KOPT-K1 (cell line): Measurements from ENCODE around the gene CFAP100.

Experiments
- H3K27ac ChIP-seq: fragments of 200-600 bp; sonication (generic); 2 replicates; pipeline ENCODE4 v1.5.1; 2016; ENCODE audit warnings: antibody characterized with exemption, mild to moderate bottlenecking, low read depth, low read length; ENCODE audit not compliant: poor library complexity, severe bottlenecking
- H3K36me3 ChIP-seq: fragments of 200-600 bp; sonication (generic); 2 replicates; pipeline ENCODE4 v1.5.1; 2017; ENCODE audit warnings: antibody characterized with exemption, mild to moderate bottlenecking, low read length, moderate library complexity; ENCODE audit not compliant: insufficient read depth
- H3K9me3 ChIP-seq: fragments of 200-600 bp; sonication (generic); 2 replicates; pipeline ENCODE4 v1.5.1; 2017; ENCODE audit warnings: antibody characterized with exemption, low read length, mild to moderate bottlenecking; ENCODE audit not compliant: insufficient read depth, poor library complexity, severe bottlenecking

CFAP100 gene

DNA sequence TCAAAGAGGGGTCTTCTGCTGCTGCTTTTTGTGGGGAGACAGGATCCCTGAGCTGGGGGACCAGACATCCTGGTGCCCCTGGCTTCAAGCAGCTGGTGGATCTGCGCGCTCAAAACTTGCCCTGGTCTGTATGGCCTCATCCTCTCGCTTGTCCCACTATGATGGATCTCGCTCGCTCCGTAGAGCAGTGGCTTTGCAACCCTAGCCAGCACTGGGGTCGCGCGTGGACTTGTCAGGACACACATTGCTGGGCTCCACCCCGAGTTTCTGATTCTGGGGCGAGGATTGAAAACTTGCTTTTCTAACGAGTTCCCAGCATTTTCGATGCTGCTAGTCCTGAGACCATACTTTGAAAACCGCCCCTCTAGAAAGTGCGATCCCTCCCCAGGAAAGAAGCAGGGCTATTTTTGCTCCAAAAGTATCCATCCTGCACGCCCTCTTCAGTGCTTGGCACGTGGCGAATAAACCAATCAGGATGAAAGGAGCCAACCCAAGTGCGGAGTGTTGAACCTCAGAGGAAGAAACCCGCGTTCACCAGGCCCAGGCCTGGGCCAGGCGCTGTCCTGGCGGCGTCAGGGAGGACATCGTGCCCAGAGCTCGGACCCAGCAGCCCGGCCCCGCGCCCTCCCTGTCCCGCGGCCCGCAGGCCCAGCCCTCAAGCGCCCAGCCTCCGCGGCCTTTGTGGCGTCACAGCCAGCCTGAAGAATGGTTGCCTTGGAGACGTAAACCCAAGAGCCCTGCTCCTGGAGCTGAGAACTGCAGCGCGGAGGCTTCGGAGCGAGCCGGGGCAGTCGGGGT is at the start of gene CFAP100:
TSS of gene CFAP100 (plus strand) at position 731 of the 798 bp plus-strand sequence. CDS start 1,092 bp downstream, outside the sequence.
- H3K36me3 ChIP-seq, result no peaks in the 10 kb centered on the region
- no peak within 1 kb of the TSS for H3K27ac ChIP-seq
- no peaks in the 10 kb centered on the region for H3K9me3 ChIP-seq

GRCh38 chr3:126345231-126345630 is 49.5 kb upstream of the CFAP100 start:
- H3K9me3 ChIP-seq, result no peaks in the 10 kb centered on the region
- no peak overlapping the region for H3K27ac ChIP-seq
- H3K36me3 ChIP-seq, result no peaks in the 10 kb centered on the region

DNA sequence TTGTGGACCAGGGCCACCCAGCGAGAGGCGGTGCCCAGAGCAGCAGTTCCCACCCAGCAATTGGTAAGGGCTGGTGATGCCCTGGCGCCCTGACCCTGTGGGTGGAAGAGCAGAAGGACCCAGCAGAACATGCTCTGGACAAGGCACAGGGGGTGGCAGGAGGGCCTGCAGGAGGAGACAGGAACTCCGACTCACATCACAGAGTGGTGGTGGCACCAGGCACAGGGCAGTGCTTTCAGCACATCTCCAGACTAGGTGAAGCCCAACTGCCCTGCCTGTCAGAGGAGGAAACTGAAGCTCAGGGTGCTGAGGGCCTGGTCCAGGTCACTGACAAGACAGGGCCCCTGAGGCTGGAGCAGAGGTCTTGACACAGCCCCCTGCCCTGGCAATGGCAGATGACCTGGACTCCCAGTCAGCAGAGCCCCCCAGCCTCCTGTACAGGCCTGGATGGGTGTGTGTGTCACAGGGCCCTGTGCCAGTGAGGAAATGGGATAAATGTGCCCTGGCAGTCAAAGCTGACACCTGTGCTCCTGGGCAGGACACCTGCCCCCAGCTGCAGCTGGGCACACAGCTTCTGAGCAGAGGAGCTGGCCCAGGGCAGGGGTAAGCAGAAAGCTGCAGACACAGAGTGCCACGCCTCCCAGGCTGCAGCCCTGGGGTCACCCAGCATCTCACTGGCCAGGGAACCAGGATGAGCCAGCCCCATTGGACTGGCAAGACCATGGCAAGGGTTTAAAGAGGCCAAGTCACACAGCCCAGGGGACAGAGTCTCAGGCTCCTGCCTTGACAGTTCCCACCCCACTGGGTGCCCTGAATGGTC is 48.9 kb upstream of the CFAP100 start:
- no peaks in the 10 kb centered on the region for H3K36me3 ChIP-seq
- no peak overlapping the region for H3K27ac ChIP-seq

DNA sequence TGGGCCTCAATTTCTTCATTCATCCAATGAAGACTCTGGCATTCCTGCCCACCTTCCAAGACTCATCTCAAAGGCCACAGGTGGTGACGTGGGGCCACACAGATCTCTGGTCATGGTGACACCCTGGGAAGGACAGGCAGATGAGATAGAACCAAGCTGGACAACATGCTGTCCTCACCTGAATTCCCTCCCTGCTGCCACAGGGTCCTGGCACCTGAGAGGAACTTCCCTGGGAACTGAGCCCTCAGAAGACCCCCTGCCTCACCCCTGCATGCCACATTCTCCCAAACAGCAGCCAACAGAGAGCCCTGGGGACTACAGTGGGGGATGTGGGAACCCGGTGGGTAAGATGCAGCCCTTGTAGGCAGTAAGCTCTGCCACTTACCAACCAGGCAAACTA is 48.2 kb upstream of the CFAP100 start:
- H3K27ac ChIP-seq, result no peak overlapping the region
- no peaks in the 10 kb centered on the region for H3K36me3 ChIP-seq
- no peaks in the 10 kb centered on the region for H3K9me3 ChIP-seq

More for the DNA sequence above, 48.9 kb upstream of the CFAP100 start:
- H3K9me3 ChIP-seq, result no peaks in the 10 kb centered on the region

DNA sequence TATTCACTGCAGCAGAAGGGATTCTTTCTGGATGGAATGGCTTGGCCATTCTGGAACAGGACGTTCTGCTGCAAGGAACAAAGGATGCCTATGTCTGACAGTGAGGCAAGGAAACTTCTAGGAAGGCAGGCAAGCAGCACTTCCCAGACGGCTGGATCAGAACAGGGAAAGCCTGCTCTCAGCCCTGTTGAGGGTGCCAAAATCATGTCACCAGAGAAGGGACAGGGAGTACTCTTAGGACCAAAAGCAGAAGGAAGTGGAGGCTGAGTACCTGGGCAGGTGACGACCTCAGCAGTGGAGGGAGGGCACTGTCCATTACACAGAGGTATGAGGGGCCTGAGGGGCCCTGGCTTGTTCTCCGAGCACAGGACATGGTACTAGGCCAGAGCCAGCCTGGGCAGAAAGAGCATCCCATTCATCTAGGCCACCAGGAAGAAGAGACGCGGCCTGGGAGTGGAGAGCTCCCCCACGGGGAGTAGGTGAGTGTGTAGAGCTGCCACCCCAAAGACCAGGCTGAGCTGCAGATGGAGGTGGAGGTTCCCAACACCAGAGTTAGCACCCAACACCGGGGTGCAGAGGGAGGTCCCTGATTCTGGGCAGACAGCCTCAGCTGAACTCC is 47.1 kb upstream of the CFAP100 start:
- no peaks in the 10 kb centered on the region for H3K9me3 ChIP-seq
- no peak overlapping the region for H3K27ac ChIP-seq
- no peaks in the 10 kb centered on the region for H3K36me3 ChIP-seq

- H3K36me3 ChIP-seq, result no peaks in the 10 kb centered on the region
- no peak overlapping the region for H3K27ac ChIP-seq
- H3K9me3 ChIP-seq, result no peaks in the 10 kb centered on the region
These were observed 46.3 kb upstream of the CFAP100 start for GRCh38 chr3:126348308-126348920.

- H3K9me3 ChIP-seq, result no peaks in the 10 kb centered on the region
- no peaks in the 10 kb centered on the region for H3K36me3 ChIP-seq
- no peak overlapping the region for H3K27ac ChIP-seq
These were observed 45.6 kb upstream of the CFAP100 start for GRCh38 chr3:126349071-126349470.

GRCh38 chr3:126349611-126350501 is 44.9 kb upstream of the CFAP100 start:
- no peaks in the 10 kb centered on the region for H3K36me3 ChIP-seq
- no peaks in the 10 kb centered on the region for H3K9me3 ChIP-seq
- no peak overlapping the region for H3K27ac ChIP-seq

DNA sequence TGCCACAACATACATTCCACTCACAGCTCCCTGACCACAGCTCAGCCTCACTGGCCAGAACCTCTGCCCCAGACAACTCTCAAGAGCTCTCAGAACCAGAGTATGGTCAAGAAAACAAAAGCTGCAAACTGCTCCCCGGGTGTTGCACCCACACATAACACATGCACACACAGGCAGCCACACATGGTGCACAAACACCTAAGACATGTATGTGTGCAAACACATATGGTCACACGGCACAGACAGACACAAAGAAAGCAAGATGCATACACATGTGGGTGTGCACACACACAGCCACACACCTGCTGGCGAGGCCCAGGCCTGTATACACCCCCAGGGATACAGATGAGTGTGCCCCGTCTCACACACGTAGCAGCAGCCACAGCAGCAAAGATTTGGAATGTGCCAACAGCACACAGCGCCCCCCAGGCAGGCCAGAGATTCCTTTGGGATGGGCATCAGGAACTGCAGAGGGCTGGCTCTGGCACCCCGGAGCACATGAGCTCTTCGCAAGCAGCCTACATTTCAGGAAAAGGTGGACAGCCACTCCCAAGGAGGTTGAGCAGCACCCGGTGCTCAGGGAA is 44.1 kb upstream of the CFAP100 start:
- no peaks in the 10 kb centered on the region for H3K9me3 ChIP-seq
- H3K36me3 ChIP-seq, result no peaks in the 10 kb centered on the region
- no peak overlapping the region for H3K27ac ChIP-seq

GRCh38 chr3:126351086-126351770 is 43.5 kb upstream of the CFAP100 start:
- H3K27ac ChIP-seq, result no peak overlapping the region

GRCh38 chr3:126351771-126352475 is 42.8 kb upstream of the CFAP100 start:
- Histone ChIP-seq H3K9me3 (no peaks in the 10 kb centered on the region), H3K27ac (no peak overlapping the region), H3K36me3 (no peaks in the 10 kb centered on the region)

More at GRCh38 chr3:126351086-126351770, 43.5 kb upstream of the CFAP100 start:
- Histone ChIP-seq H3K9me3 (no peaks in the 10 kb centered on the region), H3K36me3 (no peaks in the 10 kb centered on the region)

GRCh38 chr3:126352476-126353454 is 41.9 kb upstream of the CFAP100 start:
- Histone ChIP-seq H3K36me3 (no peaks in the 10 kb centered on the region), H3K9me3 (no peaks in the 10 kb centered on the region), H3K27ac (no peak overlapping the region)
